GM12878 (cell line): ENCODE measurements around the gene TNFAIP8L1. TPM values are rescaled to one million over a fixed set of nuclear protein-coding genes. Genes with fewer than 3 reads are reported as not detected.
A peak's percentile ranks its signal among the peaks of the same experiment; 100 is the strongest.

Experiments used
- ATAC-seq: fragments of 200-7000 bp; cut with Tn5 transposase; 3 replicates; pipeline ENCODE4 v1.9.1; 2020; ENCODE audit warnings: mild to moderate bottlenecking, moderate library complexity
- BruUV-seq: library from RNA; stranded (reverse); fragments of 400-500 nt; replicated peaks from 2 replicates; lab custom pipeline; 2021; lab: Mats Ljungman, UMichigan
- CTCF ChIA-PET: fragments of 300-600 bp; sonication (Branson Sonifier 250); formaldehyde crosslinking; extraction: SDS; loops from one replicate; lab custom pipeline; 2021; ENCODE audit warnings: inconsistent platforms; lab: Yijun Ruan, JAX
- POLR2A ChIA-PET: fragments of 350-600 bp; formaldehyde crosslinking; extraction: SDS; loops from one replicate; lab custom pipeline; 2021; ENCODE audit warnings: inconsistent platforms; lab: Charles Lee
- RAD21 ChIA-PET: fragments of 300-600 bp; sonication (Branson Sonifier 250); formaldehyde crosslinking; loops from one replicate; lab custom pipeline; 2023; ENCODE audit warnings: antibody characterized with exemption; ENCODE audit not compliant: unreplicated experiment; lab: Charles Lee
- SMC1A ChIA-PET: fragments of 300-600 bp; sonication (Branson Sonifier 250); formaldehyde crosslinking; loops from one replicate; lab custom pipeline; 2023; ENCODE audit not compliant: unreplicated experiment, uncharacterized antibody; lab: Charles Lee
- DNase-seq: peaks from one replicate; pipeline ENCODE4 v3.0.0-alpha.2; 2011; ENCODE audit warnings: low read depth, low spot score
- FAIRE-seq: peaks from 3 replicates; lab custom pipeline; 2011; peaks lifted over from hg19 to GRCh38; lab: Jason Lieb, UNC
- H2AFZ ChIP-seq: 2 replicates; pipeline ENCODE4 v1.6.0; 2011; ENCODE audit warnings: low read depth, low read length, control low read depth; ENCODE audit not compliant: control insufficient read depth
- H3K27ac ChIP-seq: 2 replicates; pipeline ENCODE4 v1.5.1; 2011; ENCODE audit warnings: control low read depth; ENCODE audit not compliant: control insufficient read depth, insufficient read depth
- H3K27me3 ChIP-seq, 2 experiments: replicated peaks in 1 of 2; 2 replicates each; pipeline versions ENCODE4 v1.6.0 to v1.6.1; 2011; ENCODE audit warnings: low read length in 1 of 2; ENCODE audit not compliant: control insufficient read depth in 2 of 2, insufficient read depth in 2 of 2
- H3K36me3 ChIP-seq, 2 experiments: 2 replicates each; pipeline ENCODE4 v1.5.1; 2011; ENCODE audit warnings: low read length in 1 of 2; ENCODE audit not compliant: control insufficient read depth in 2 of 2, insufficient read depth in 2 of 2
- H3K4me1 ChIP-seq: 2 replicates; pipeline ENCODE4 v1.6.1; 2011; ENCODE audit warnings: mild to moderate bottlenecking, low read length, moderate library complexity, mixed read lengths; ENCODE audit not compliant: control insufficient read depth, insufficient read depth
- H3K4me2 ChIP-seq: 2 replicates; pipeline ENCODE4 v1.6.0; 2011; ENCODE audit warnings: control low read depth; ENCODE audit not compliant: control insufficient read depth, insufficient read depth
- H3K4me3 ChIP-seq: fragments of 200-600 bp; sonication (generic); 2 replicates; pipeline ENCODE4 v1.5.1; 2016
- H3K79me2 ChIP-seq: 2 replicates; pipeline ENCODE4 v1.6.0; 2011; ENCODE audit warnings: low read length; ENCODE audit not compliant: control insufficient read depth, insufficient read depth
- H3K9ac ChIP-seq: 2 replicates; pipeline ENCODE4 v1.8.0; 2011; ENCODE audit warnings: low read length, control low read depth, mixed read lengths; ENCODE audit not compliant: control insufficient read depth, insufficient read depth
- H3K9me3 ChIP-seq: replicated peaks from 3 replicates; pipeline ENCODE4 v1.5.1; 2011; ENCODE audit warnings: mild to moderate bottlenecking, low read length; ENCODE audit not compliant: control insufficient read depth, insufficient read depth
- H4K20me1 ChIP-seq: 2 replicates; pipeline ENCODE4 v1.6.0; 2011; ENCODE audit not compliant: control insufficient read depth, insufficient read depth
- POLR2A ChIP-seq: IDR thresholded peaks from 2 replicates; pipeline ENCODE4 v1.6.1; 2011; ENCODE audit warnings: low read depth, mild to moderate bottlenecking, low read length
- WGBS: methylation state at CpG from one replicate; pipeline ENCODE4 v1.1.6; 2016; ENCODE audit warnings: low lambda C conversion rate; ENCODE audit not compliant: insufficient replicate concordance, insufficient coverage; ENCODE audit errors: missing lambda C conversion rate; 5-methylcytosine and 5-hydroxymethylcytosine counted together
- in situ Hi-C: fragments of 300-500 bp; cut with MboI; formaldehyde crosslinking; loops from 9 replicates; pipeline ENCODE4 v1.14.3; 2018; ENCODE audit warnings: mixed read lengths
- intact Hi-C: fragments of 100-400 bp; cut with micrococcal nuclease; formaldehyde crosslinking; loops from one replicate; pipeline ENCODE4 v1.14.2; 2022; ENCODE audit not compliant: unreplicated experiment
- polyA plus RNA-seq, 11 experiments: library from polyadenylated mRNA; depleted of rRNA in 4 of 11; unstranded in 6 of 11; stranded (reverse) in 5 of 11; fragments of >200 nt; fragmentation: Nextera tagmentation in 4 of 11; fragmentation: Illumina TruSeq in 1 of 11; extraction: Ambion mirVana in 4 of 11; extraction: Trizol in 1 of 11; gene quantifications; 1 replicate in 1 of 11; 2 replicates in 10 of 11; pipeline versions ENCODE4 v1.2.1 to v1.2.3, GENCODE V29; 2011 to 2016; ENCODE audit warnings: inconsistent platforms in 2 of 11, missing spikeins in 2 of 11, low read depth in 1 of 11
- total RNA-seq, 4 experiments: library from RNA; depleted of rRNA in 3 of 4; stranded (reverse); fragments of >200 nt in 3 of 4; fragmentation: Illumina TruSeq in 1 of 4; extraction: Trizol in 1 of 4; gene quantifications; 2 replicates each; pipeline versions ENCODE4 v1.2.1 to v1.2.3, GENCODE V29; 2013 to 2021
- TF ChIP-seq, protein P1 (sequence below): fragments of 450-650 bp; formaldehyde crosslinking; IDR thresholded peaks from 2 replicates; pipeline ENCODE4 v1.4.0; 2020; ENCODE audit warnings: mild to moderate bottlenecking, moderate library complexity

Gene TNFAIP8L1
- total and polyA plus RNA-seq, 10 of the 15 experiments (the other 5 are each of a cell fraction or from before 2014, with no cell fraction given) = 0.93 to 12.7 (median 8.6) TPM

DNA sequence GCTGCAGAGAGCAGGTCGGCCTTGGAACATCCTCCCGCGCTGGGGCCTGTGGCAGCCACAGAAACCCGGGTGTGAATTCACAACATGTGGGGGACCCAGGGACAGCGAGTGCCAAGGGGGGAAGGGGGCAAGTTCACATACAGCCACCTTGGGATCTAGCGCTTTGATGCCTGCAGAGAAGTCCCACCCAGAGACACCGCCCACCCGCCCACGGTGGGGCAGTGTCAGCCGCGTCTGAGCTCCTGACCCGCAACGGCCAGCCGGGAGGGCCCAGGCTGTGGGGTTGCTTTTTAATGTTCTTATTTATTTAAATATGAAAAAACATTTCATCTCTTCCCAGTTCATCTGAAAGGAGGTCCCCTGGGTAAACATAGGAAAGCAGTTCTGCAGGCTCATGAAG, 17.9 kb downstream of the TNFAIP8L1 start:
- no TSS peak for BruUV-seq

More for the DNA sequence above, 17.9 kb downstream of the TNFAIP8L1 start:
- DNase-seq (no peak), FAIRE-seq (no peak), ATAC-seq (no peak)
- ChIA-PET CTCF (no interaction called here), SMC1A (interaction anchor here (0.6 kb wide), 1 partner anchor 434 kb away, joined by 3 read pairs; no protein-coding TSS in a partner anchor), POLR2A (no interaction called here), RAD21 (no interaction called here)
- in situ Hi-C loops (no loop called here), intact Hi-C loops (no loop called here)
- Histone ChIP-seq H3K4me3 (no peak overlapping the region), H3K9me3 (no peaks in the 10 kb centered on the region), H3K4me1 (no peaks in the 10 kb centered on the region), H3K79me2 (no peaks in the 10 kb centered on the region), H3K27me3 (no peaks in the 10 kb centered on the region), H3K36me3 (peaks cover 11 to 20% of the 10 kb centered on the region in 2 experiments; a peak in 3 of 4 replicates), H3K9ac (no peak overlapping the region), H3K27ac (no peak overlapping the region), H2AFZ (no peak overlapping the region), H3K4me2 (no peak overlapping the region), H4K20me1 (no peaks in the 10 kb centered on the region)
- 84% methylated on average over 14 of the region's 14 CpGs for WGBS
- TF ChIP-seq, protein P1, sequence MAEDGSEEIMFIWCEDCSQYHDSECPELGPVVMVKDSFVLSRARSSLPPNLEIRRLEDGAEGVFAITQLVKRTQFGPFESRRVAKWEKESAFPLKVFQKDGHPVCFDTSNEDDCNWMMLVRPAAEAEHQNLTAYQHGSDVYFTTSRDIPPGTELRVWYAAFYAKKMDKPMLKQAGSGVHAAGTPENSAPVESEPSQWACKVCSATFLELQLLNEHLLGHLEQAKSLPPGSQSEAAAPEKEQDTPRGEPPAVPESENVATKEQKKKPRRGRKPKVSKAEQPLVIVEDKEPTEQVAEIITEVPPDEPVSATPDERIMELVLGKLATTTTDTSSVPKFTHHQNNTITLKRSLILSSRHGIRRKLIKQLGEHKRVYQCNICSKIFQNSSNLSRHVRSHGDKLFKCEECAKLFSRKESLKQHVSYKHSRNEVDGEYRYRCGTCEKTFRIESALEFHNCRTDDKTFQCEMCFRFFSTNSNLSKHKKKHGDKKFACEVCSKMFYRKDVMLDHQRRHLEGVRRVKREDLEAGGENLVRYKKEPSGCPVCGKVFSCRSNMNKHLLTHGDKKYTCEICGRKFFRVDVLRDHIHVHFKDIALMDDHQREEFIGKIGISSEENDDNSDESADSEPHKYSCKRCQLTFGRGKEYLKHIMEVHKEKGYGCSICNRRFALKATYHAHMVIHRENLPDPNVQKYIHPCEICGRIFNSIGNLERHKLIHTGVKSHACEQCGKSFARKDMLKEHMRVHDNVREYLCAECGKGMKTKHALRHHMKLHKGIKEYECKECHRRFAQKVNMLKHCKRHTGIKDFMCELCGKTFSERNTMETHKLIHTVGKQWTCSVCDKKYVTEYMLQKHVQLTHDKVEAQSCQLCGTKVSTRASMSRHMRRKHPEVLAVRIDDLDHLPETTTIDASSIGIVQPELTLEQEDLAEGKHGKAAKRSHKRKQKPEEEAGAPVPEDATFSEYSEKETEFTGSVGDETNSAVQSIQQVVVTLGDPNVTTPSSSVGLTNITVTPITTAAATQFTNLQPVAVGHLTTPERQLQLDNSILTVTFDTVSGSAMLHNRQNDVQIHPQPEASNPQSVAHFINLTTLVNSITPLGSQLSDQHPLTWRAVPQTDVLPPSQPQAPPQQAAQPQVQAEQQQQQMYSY (CRISPR knock-in tag) = no peak
- peak; percentile 17; the same call in 1 of the 2 replicates for TF ChIP-seq POLR2A
